ENCODE data around the gene TBC1D8. TPM values are rescaled to one million over a fixed set of nuclear protein-coding genes. Genes with fewer than 3 reads are reported as not detected.
A peak's percentile ranks its signal among the peaks of the same experiment; 100 is the strongest.

TBC1D8 gene
- total RNA-seq, 2 donors from 2014 or later = 16.1 to 37.3 TPM

GRCh38 chr2:101119431-101119830 lies 31.8 kb downstream of the TBC1D8 start:
- intact Hi-C loops (cut with DNase I, micrococcal nuclease) = no loop called here
- no peak for ATAC-seq
- DNase-seq = no peak

- DNase-seq = no peak
- no peak for ATAC-seq
- intact Hi-C loops (cut with DNase I, micrococcal nuclease) = no loop called here
Observed at GRCh38 chr2:101116841-101117552, 34.2 kb downstream of the TBC1D8 start.

- no peak for ATAC-seq
- intact Hi-C loops (cut with DNase I, micrococcal nuclease) = no loop called here
- no peak for DNase-seq
Observed at GRCh38 chr2:101116348-101116747, 34.8 kb downstream of the TBC1D8 start.

GRCh38 chr2:101115664-101116063 lies 35.5 kb downstream of the TBC1D8 start:
- ATAC-seq (no peak), DNase-seq (no peak)
- intact Hi-C loops (cut with DNase I, micrococcal nuclease) = no loop called here

- DNase-seq (peak; percentile 47 to 49), ATAC-seq (peak; percentile 77)
- intact Hi-C loops (cut with DNase I, micrococcal nuclease) = no loop called here
Observed at GRCh38 chr2:101114815-101115214, 36.4 kb downstream of the TBC1D8 start.

GRCh38 chr2:101114268-101114783 lies 36.9 kb downstream of the TBC1D8 start:
- no peak for DNase-seq
- intact Hi-C loops (cut with DNase I, micrococcal nuclease) = no loop called here
- peak; percentile 2 for ATAC-seq

- intact Hi-C loops (cut with DNase I, micrococcal nuclease) = no loop called here
- ATAC-seq (peak; percentile 63), DNase-seq (no peak)
Observed at GRCh38 chr2:101113441-101114267, 37.5 kb downstream of the TBC1D8 start.

GRCh38 chr2:101112772-101113157 lies 38.4 kb downstream of the TBC1D8 start:
- intact Hi-C loops (cut with DNase I, micrococcal nuclease) = no loop called here
- DNase-seq (no peak), ATAC-seq (no peak)

GRCh38 chr2:101111917-101112771 lies 39.0 kb downstream of the TBC1D8 start:
- DNase-seq (no peak), ATAC-seq (no peak)
- intact Hi-C loops (cut with DNase I, micrococcal nuclease) = no loop called here

GRCh38 chr2:101111262-101111838 lies 39.8 kb downstream of the TBC1D8 start:
- ATAC-seq (no peak), DNase-seq (no peak)
- intact Hi-C loops (cut with DNase I, micrococcal nuclease) = no loop called here

- DNase-seq = no peak
- intact Hi-C loops (cut with DNase I, micrococcal nuclease) = no loop called here
Observed at GRCh38 chr2:101109451-101110118, 41.6 kb downstream of the TBC1D8 start.

GRCh38 chr2:101108357-101108756 lies 42.8 kb downstream of the TBC1D8 start:
- intact Hi-C loops (cut with DNase I, micrococcal nuclease) = no loop called here
- ATAC-seq (no peak), DNase-seq (no peak)

More at GRCh38 chr2:101109451-101110118, 41.6 kb downstream of the TBC1D8 start:
- peak; percentile 59 for ATAC-seq

- DNase-seq = no peak
- intact Hi-C loops (cut with DNase I, micrococcal nuclease) = no loop called here
- ATAC-seq = no peak
Observed at GRCh38 chr2:101107241-101107640, 43.9 kb downstream of the TBC1D8 start.

- peak; percentile 82 for ATAC-seq
- DNase-seq = peak; percentile 40 to 56
- intact Hi-C loops (cut with DNase I, micrococcal nuclease) = no loop called here
Observed at GRCh38 chr2:101106453-101107181, 44.6 kb downstream of the TBC1D8 start.

- ATAC-seq (peak; percentile 54), DNase-seq (no peak)
- intact Hi-C loops (cut with DNase I, micrococcal nuclease) = no loop called here
Observed at GRCh38 chr2:101105654-101106053, 45.5 kb downstream of the TBC1D8 start.

- intact Hi-C loops (cut with DNase I, micrococcal nuclease) = no loop called here
- ATAC-seq = no peak
- no peak for DNase-seq
Observed at GRCh38 chr2:101097638-101098037, 53.5 kb downstream of the TBC1D8 start.

- intact Hi-C loops (cut with DNase I, micrococcal nuclease) = no loop called here
- ATAC-seq = no peak
- DNase-seq = no peak
Observed at GRCh38 chr2:101096619-101097142, 54.5 kb downstream of the TBC1D8 start.
